GM19193 (cell line): ENCODE data around the gene FYN.

Source experiments
- POLR2A ChIP-seq: IDR thresholded peaks from 4 replicates; pipeline ENCODE4 v1.6.1; 2011; ENCODE audit not compliant: insufficient read depth, insufficient read length; ENCODE audit errors: extremely low read depth

Gene FYN

DNA sequence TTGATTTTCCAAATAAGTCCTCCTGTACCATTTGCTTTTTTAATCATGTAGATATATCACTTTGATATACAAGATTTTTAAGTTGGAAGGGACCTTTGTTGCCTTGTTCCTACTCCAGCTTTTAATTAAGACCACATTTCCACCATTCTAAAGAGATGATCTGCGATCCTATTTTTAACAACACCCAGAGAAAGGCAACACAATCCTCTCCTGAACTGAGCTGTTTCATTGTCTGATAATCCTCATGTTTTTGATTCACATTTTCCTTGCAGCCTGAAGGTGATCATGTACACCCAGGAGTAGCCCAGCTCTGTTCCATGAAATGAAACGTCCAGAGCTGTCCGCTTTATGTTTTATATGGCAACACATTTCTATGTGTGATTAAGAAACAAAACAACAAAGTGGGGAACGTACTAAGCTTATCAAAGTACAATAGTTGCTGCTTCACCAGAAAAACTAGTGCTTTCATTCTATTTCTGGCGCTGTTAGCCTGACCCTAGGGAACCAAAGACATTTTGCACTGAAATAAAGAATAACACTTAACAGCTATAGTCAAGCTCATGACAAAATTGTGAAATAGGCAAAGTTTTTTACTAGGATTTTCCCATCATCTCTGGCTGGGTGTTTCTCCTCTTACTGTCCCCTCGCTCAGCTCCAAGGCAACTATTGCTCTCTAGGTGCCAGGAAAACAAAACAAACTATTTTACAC lies 245.0 kb downstream of the FYN start:
- no peak for TF ChIP-seq POLR2A

- TF ChIP-seq POLR2A: no peak
Measured at GRCh38 chr6:111626441-111626840, 246.8 kb downstream of the FYN start.

- no peak for TF ChIP-seq POLR2A
Measured at GRCh38 chr6:111625461-111626391, 247.5 kb downstream of the FYN start.

GRCh38 chr6:111625099-111625416 lies 248.2 kb downstream of the FYN start:
- no peak for TF ChIP-seq POLR2A

GRCh38 chr6:111624401-111625098 lies 248.7 kb downstream of the FYN start:
- no peak for TF ChIP-seq POLR2A

DNA sequence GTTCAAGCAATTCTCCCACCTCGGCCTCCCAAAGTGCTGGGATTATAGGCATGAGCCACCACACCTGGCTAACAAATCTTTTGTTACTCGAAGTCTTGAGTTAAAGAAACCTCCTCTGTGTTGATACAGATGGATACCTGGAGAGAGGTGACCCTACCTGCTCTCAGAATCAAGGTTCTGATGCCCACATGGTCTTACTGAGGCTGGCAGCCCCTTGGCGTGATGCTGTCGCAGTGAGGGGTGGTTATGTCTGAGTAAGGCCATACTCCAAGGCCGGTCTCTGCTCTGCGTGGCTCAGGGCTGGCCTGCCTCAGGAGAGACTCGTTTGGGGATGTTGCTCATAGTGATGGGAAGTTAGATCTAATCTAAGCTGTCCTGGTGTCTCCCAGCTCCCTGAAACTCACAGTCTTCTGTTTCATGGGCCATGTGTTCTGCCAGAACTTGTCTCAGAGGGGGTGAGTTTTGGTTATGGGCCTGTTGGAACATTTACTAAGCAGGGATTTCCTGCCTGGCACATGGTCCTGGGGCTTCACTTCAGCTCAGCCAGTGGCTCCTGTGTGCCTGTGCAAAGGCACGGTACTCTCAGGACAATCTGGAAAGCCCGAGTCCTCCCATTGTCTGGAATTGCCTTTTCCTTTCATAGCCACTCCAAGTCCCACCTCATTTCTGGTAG lies 250.1 kb downstream of the FYN start:
- no peak for TF ChIP-seq POLR2A

GRCh38 chr6:111620169-111620568 lies 253.1 kb downstream of the FYN start:
- TF ChIP-seq POLR2A: no peak

DNA sequence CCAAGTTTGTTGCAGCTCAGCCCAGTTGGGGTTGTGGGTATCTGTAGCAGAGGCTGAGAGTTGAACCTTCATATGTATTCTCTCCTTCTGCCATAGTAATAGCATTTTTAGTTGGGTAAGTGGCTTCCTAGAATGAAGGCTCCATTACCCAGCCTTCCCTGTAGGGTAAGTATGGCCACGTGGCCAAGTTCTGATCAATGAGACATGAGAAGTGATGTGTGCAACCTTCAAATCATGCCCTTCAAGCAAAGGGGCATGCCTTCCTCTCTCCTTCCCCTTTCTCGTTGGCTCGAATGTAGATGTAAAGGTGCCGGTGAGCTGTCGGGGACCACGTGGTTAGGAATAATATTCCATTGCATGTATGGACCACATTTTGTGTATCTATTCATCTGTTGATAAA lies 254.8 kb downstream of the FYN start:
- TF ChIP-seq POLR2A: no peak

- no peak for TF ChIP-seq POLR2A
Measured at GRCh38 chr6:111617149-111617548, 256.1 kb downstream of the FYN start.

DNA sequence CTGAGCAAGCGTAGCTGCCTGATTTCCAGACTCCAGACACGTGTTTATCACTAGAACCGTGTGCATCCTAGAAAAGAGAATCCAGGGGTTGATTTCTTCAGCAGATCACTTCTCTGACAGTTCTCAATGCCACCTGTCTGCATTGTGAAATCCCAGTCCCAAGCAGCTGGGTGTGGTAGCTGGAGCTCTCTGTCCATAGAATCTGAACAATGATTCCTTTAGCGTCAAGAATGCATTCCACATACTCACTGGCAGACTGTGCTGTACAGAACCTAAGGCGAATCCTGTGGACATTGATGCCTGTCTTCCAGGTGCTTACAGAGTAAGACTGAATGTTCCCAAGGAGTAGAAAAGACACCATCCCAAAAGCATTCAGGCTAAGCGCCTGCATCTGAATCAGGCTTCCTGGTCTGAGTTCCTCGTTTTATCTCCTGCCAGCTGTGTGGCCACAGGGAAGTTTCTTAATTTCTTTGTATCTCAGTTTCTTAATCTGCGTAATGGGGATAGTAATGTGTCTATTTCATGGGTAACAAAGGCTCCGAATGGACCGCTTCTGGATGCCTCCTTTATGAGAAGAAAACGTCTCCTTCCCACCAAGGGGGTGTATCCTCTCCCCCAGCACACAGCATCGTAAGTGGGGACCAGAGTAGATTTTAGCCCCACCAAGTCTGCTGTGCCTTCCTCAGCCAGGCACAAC lies 257.2 kb downstream of the FYN start:
- TF ChIP-seq POLR2A: no peak

- no peak for TF ChIP-seq POLR2A
Measured at GRCh38 chr6:111614833-111615582, 258.2 kb downstream of the FYN start.

DNA sequence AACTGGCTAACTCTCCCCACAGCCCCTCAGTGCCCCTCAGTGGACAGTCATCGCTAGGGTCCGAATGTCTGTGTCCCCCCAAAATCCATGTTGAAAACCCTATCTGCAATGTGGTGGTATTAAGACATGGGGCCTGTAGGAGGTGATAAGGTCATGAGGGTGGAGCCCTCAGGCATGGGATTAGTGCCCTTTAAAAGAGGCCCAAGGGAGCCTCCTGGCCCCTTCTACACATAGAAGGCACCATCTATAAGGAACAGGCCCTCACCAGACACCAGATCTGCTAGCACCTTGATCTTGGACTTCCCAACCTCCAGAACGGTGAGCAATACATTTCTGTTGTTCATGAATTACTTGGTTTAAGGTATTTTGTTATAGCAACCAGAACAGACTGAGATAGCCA lies 260.9 kb downstream of the FYN start:
- TF ChIP-seq POLR2A: no peak

DNA sequence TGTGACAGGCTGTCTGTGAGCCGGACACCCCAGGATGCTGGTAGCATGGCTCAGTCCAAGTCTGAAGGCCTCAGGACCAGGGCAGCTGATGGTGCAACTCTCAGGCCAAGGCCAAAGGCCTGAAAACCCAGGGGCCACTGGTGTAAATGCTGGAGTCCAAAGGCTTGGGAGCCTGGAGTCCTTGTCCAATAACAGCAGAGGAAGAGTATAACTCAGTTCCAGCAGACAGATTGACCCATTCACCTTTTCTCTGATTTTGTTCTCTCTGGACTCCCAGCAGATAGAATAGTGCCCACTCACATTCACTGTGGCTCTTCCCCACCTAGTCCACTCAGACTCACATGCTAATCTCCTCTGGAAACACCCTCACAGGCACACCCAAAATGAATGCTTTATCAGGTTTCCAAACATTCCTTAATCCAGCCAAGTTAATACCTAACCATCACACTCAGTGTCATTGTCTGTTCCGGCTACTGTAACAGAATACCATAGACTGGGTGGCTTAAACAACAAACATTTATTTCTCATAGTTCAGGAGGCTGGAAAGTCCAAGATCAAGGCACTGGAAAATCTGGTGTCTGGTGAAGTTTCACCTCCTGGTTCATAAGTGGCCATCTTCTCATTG lies 262.6 kb downstream of the FYN start:
- no peak for TF ChIP-seq POLR2A
